ENCODE results near the gene TMEM132C. TPM values are rescaled to one million over a fixed set of nuclear protein-coding genes. Genes with fewer than 3 reads are reported as not detected.

The TMEM132C gene
- total RNA-seq, 1 experiment from 2014 or later = not detected

- Mint-ChIP-seq H3K27me3 (ENCODE audit: low read depth) (peaks cover 10% of the 10 kb centered on the region), H3K36me3 (peaks cover 82% of the 10 kb centered on the region), H3K27ac (no peak overlapping the region), H3K4me1 (no peaks in the 10 kb centered on the region), H3K4me3 (no peak overlapping the region), H3K9me3 (peaks cover 83% of the 10 kb centered on the region)
- POLR2A ChIA-PET = no interaction called here
- DNase-seq (ENCODE audit: low spot score) = no peak
- no peak for ATAC-seq
- TF ChIP-seq FOXJ3 (CRISPR knock-in tag; IDR thresholded peaks at IDR 0.05; ENCODE audit: borderline replicate concordance) = no peak
- no peak for TF ChIP-seq GTF2I (CRISPR knock-in tag; conservative IDR thresholded peaks at IDR 0.05)
- TF ChIP-seq E2F1 (CRISPR knock-in tag; IDR thresholded peaks at IDR 0.05) = no peak
- TF ChIP-seq, protein P1, sequence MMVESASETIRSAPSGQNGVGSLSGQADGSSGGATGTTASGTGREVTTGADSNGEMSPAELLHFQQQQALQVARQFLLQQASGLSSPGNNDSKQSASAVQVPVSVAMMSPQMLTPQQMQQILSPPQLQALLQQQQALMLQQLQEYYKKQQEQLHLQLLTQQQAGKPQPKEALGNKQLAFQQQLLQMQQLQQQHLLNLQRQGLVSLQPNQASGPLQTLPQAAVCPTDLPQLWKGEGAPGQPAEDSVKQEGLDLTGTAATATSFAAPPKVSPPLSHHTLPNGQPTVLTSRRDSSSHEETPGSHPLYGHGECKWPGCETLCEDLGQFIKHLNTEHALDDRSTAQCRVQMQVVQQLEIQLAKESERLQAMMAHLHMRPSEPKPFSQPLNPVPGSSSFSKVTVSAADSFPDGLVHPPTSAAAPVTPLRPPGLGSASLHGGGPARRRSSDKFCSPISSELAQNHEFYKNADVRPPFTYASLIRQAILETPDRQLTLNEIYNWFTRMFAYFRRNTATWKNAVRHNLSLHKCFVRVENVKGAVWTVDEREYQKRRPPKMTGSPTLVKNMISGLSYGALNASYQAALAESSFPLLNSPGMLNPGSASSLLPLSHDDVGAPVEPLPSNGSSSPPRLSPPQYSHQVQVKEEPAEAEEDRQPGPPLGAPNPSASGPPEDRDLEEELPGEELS (CRISPR knock-in tag; IDR thresholded peaks at IDR 0.05) = no peak
- no peak for TF ChIP-seq CREM (CRISPR knock-in tag; IDR thresholded peaks at IDR 0.05)
- TF ChIP-seq, protein P2, sequence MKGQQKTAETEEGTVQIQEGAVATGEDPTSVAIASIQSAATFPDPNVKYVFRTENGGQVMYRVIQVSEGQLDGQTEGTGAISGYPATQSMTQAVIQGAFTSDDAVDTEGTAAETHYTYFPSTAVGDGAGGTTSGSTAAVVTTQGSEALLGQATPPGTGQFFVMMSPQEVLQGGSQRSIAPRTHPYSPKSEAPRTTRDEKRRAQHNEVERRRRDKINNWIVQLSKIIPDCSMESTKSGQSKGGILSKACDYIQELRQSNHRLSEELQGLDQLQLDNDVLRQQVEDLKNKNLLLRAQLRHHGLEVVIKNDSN (CRISPR knock-in tag; IDR thresholded peaks at IDR 0.05) = no peak
- TF ChIP-seq, protein P3, sequence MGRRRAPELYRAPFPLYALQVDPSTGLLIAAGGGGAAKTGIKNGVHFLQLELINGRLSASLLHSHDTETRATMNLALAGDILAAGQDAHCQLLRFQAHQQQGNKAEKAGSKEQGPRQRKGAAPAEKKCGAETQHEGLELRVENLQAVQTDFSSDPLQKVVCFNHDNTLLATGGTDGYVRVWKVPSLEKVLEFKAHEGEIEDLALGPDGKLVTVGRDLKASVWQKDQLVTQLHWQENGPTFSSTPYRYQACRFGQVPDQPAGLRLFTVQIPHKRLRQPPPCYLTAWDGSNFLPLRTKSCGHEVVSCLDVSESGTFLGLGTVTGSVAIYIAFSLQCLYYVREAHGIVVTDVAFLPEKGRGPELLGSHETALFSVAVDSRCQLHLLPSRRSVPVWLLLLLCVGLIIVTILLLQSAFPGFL (CRISPR knock-in tag; IDR thresholded peaks at IDR 0.05; ENCODE audit: borderline replicate concordance) = no peak
- no peak for TF ChIP-seq ERG (CRISPR knock-in tag; IDR thresholded peaks at IDR 0.05)
- no peak for TF ChIP-seq ZNF219 (CRISPR knock-in tag; IDR thresholded peaks at IDR 0.05; ENCODE audit: borderline replicate concordance)
- TF ChIP-seq, protein P4, sequence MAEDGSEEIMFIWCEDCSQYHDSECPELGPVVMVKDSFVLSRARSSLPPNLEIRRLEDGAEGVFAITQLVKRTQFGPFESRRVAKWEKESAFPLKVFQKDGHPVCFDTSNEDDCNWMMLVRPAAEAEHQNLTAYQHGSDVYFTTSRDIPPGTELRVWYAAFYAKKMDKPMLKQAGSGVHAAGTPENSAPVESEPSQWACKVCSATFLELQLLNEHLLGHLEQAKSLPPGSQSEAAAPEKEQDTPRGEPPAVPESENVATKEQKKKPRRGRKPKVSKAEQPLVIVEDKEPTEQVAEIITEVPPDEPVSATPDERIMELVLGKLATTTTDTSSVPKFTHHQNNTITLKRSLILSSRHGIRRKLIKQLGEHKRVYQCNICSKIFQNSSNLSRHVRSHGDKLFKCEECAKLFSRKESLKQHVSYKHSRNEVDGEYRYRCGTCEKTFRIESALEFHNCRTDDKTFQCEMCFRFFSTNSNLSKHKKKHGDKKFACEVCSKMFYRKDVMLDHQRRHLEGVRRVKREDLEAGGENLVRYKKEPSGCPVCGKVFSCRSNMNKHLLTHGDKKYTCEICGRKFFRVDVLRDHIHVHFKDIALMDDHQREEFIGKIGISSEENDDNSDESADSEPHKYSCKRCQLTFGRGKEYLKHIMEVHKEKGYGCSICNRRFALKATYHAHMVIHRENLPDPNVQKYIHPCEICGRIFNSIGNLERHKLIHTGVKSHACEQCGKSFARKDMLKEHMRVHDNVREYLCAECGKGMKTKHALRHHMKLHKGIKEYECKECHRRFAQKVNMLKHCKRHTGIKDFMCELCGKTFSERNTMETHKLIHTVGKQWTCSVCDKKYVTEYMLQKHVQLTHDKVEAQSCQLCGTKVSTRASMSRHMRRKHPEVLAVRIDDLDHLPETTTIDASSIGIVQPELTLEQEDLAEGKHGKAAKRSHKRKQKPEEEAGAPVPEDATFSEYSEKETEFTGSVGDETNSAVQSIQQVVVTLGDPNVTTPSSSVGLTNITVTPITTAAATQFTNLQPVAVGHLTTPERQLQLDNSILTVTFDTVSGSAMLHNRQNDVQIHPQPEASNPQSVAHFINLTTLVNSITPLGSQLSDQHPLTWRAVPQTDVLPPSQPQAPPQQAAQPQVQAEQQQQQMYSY (CRISPR knock-in tag; IDR thresholded peaks at IDR 0.05) = no peak
- TF ChIP-seq MAX (CRISPR knock-in tag; IDR thresholded peaks at IDR 0.05) = no peak
- TF ChIP-seq E2F4 (CRISPR knock-in tag; IDR thresholded peaks at IDR 0.05; ENCODE audit: borderline replicate concordance, low read depth) = no peak
- TF ChIP-seq GABPB1 (CRISPR knock-in tag; IDR thresholded peaks at IDR 0.05) = no peak
- no peak for TF ChIP-seq RORB (CRISPR knock-in tag; IDR thresholded peaks at IDR 0.05)
- no peak for TF ChIP-seq TEAD4 (CRISPR knock-in tag; IDR thresholded peaks at IDR 0.05)
- CTCF ChIA-PET = no interaction called here
Measured at GRCh38 chr12:128586451-128587029, 319.6 kb downstream of the TMEM132C start.

All from WTC11 (cell line).